Astrocyte (in vitro differentiated cells and primary cell): ENCODE data around the gene NRIP1. TPM values are rescaled to one million over a fixed set of nuclear protein-coding genes. Genes with fewer than 3 reads are reported as not detected.

Experiments
- DNase-seq: peaks from one replicate; pipeline ENCODE4 v3.0.0-alpha.2; 2010; ENCODE audit warnings: low read depth
- FAIRE-seq: peaks from 2 replicates; lab custom pipeline; 2011; peaks lifted over from hg19 to GRCh38; lab: Jason Lieb, UNC
- H2AFZ ChIP-seq: 2 replicates; pipeline ENCODE4 v1.6.0; 2012; ENCODE audit warnings: low read depth, low read length, inconsistent platforms
- H3K27ac ChIP-seq: 2 replicates; pipeline ENCODE4 v1.5.1; 2011; ENCODE audit warnings: low read depth, low read length, inconsistent platforms
- H3K27me3 ChIP-seq: 2 replicates; pipeline ENCODE4 v1.6.0; 2011; ENCODE audit warnings: low read length, inconsistent platforms; ENCODE audit not compliant: insufficient read depth
- H3K36me3 ChIP-seq: 2 replicates; pipeline ENCODE4 v1.5.1; 2011; ENCODE audit warnings: low read length, inconsistent platforms; ENCODE audit not compliant: insufficient read depth
- H3K4me1 ChIP-seq: 2 replicates; pipeline ENCODE4 v1.5.1; 2011; ENCODE audit warnings: low read length, inconsistent platforms; ENCODE audit not compliant: insufficient read depth
- H3K4me2 ChIP-seq: 2 replicates; pipeline ENCODE4 v1.6.0; 2012; ENCODE audit warnings: low read length, inconsistent platforms
- H3K4me3 ChIP-seq: 2 replicates; pipeline ENCODE4 v1.5.1; 2011; ENCODE audit warnings: low read depth, mild to moderate bottlenecking, low read length, inconsistent platforms; ENCODE audit not compliant: insufficient read depth
- H3K79me2 ChIP-seq: 2 replicates; pipeline ENCODE4 v1.6.0; 2012; ENCODE audit warnings: mild to moderate bottlenecking, low read length, inconsistent platforms; ENCODE audit not compliant: insufficient read depth
- H3K9ac ChIP-seq: 2 replicates; pipeline ENCODE4 v1.6.0; 2012; ENCODE audit warnings: mild to moderate bottlenecking, low read length, inconsistent platforms
- H3K9me3 ChIP-seq: 2 replicates; pipeline ENCODE4 v1.5.1; 2012; ENCODE audit warnings: low read depth, mild to moderate bottlenecking, low read length, inconsistent platforms; ENCODE audit not compliant: insufficient read depth
- H4K20me1 ChIP-seq: 2 replicates; pipeline ENCODE4 v1.6.0; 2012; ENCODE audit warnings: low read length, inconsistent platforms; ENCODE audit not compliant: insufficient read depth
- H3K27ac Mint-ChIP-seq: one replicate; pipeline ENCODE4 v1.8.0; 2021; ENCODE audit warnings: mild to moderate bottlenecking, mixed read lengths; ENCODE audit not compliant: unreplicated experiment
- H3K27me3 Mint-ChIP-seq: one replicate; pipeline ENCODE4 v1.8.0; 2021; ENCODE audit warnings: low read depth, mixed read lengths; ENCODE audit not compliant: unreplicated experiment
- H3K36me3 Mint-ChIP-seq: one replicate; pipeline ENCODE4 v1.8.0; 2021; ENCODE audit warnings: low read depth, mixed read lengths; ENCODE audit not compliant: unreplicated experiment
- H3K4me1 Mint-ChIP-seq: one replicate; pipeline ENCODE4 v1.8.0; 2021; ENCODE audit warnings: low read depth, mixed read lengths; ENCODE audit not compliant: unreplicated experiment
- H3K4me3 Mint-ChIP-seq: one replicate; pipeline ENCODE4 v1.8.0; 2021; ENCODE audit warnings: mild to moderate bottlenecking, moderate library complexity, mixed read lengths; ENCODE audit not compliant: unreplicated experiment
- H3K9me3 Mint-ChIP-seq: one replicate; pipeline ENCODE4 v1.8.0; 2021; ENCODE audit warnings: mild to moderate bottlenecking, mixed read lengths; ENCODE audit not compliant: unreplicated experiment
- CTCF ChIP-seq: IDR thresholded peaks from 2 replicates; pipeline ENCODE4 v1.5.1; 2011; ENCODE audit warnings: low read depth, mild to moderate bottlenecking, inconsistent platforms, low read length, moderate library complexity; ENCODE audit not compliant: insufficient read depth
- EZH2 ChIP-seq: IDR thresholded peaks from 2 replicates; pipeline ENCODE4 v1.6.1; 2012; ENCODE audit warnings: mild to moderate bottlenecking, low read length, inconsistent platforms; ENCODE audit not compliant: insufficient read depth
- total RNA-seq: library from RNA; stranded (reverse); gene quantifications from 2 replicates; pipeline ENCODE4 v1.2.1, GENCODE V29; 2021

NRIP1 gene
- total RNA-seq, 1 donor from 2014 or later = 55.5 TPM

GRCh38 chr21:15094706-15095105 is 29.9 kb upstream of the NRIP1 start:
- no peak overlapping the region for H3K4me2 ChIP-seq
- no peaks in the 10 kb centered on the region for H3K27me3 ChIP-seq
- no peaks in the 10 kb centered on the region for H3K9me3 ChIP-seq
- H3K27ac Mint-ChIP-seq = no peak overlapping the region
- H3K4me1 Mint-ChIP-seq = no peaks in the 10 kb centered on the region
- H3K36me3 ChIP-seq = no peaks in the 10 kb centered on the region
- no peaks in the 10 kb centered on the region for H3K79me2 ChIP-seq
- H4K20me1 ChIP-seq = no peaks in the 10 kb centered on the region
- no peak overlapping the region for H3K4me3 Mint-ChIP-seq
- no peak for DNase-seq
- no peaks in the 10 kb centered on the region for H3K27me3 Mint-ChIP-seq
- H3K36me3 Mint-ChIP-seq = no peaks in the 10 kb centered on the region
- no peaks in the 10 kb centered on the region for H3K9me3 Mint-ChIP-seq
- H3K4me3 ChIP-seq = no peak overlapping the region
- no peak for FAIRE-seq
- no peak overlapping the region for H2AFZ ChIP-seq
- H3K9ac ChIP-seq = no peak overlapping the region
- TF ChIP-seq CTCF (no peak), EZH2 (no peak)
- no peaks in the 10 kb centered on the region for H3K4me1 ChIP-seq
- H3K27ac ChIP-seq = no peak overlapping the region

- H4K20me1 ChIP-seq = no peaks in the 10 kb centered on the region
- no peaks in the 10 kb centered on the region for H3K4me1 ChIP-seq
- no peaks in the 10 kb centered on the region for H3K36me3 Mint-ChIP-seq
- no peak for DNase-seq
- H3K9me3 ChIP-seq = no peaks in the 10 kb centered on the region
- H3K36me3 ChIP-seq = no peaks in the 10 kb centered on the region
- H3K4me1 Mint-ChIP-seq = no peaks in the 10 kb centered on the region
- H3K4me3 Mint-ChIP-seq = no peak overlapping the region
- no peaks in the 10 kb centered on the region for H3K27me3 Mint-ChIP-seq
- H3K79me2 ChIP-seq = no peaks in the 10 kb centered on the region
- no peak for FAIRE-seq
- H3K27ac Mint-ChIP-seq = no peak overlapping the region
- H3K27me3 ChIP-seq = no peaks in the 10 kb centered on the region
- no peak for TF ChIP-seq CTCF
- no peak for TF ChIP-seq EZH2
- no peaks in the 10 kb centered on the region for H3K9me3 Mint-ChIP-seq
- no peak overlapping the region for H3K4me2 ChIP-seq
- H3K9ac ChIP-seq = no peak overlapping the region
- H2AFZ ChIP-seq = no peak overlapping the region
- H3K27ac ChIP-seq = no peak overlapping the region
- H3K4me3 ChIP-seq = no peak overlapping the region
Measured at GRCh38 chr21:15093216-15093615, 28.4 kb upstream of the NRIP1 start.

- no peak overlapping the region for H3K27ac Mint-ChIP-seq
- no peaks in the 10 kb centered on the region for H3K9me3 ChIP-seq
- no peaks in the 10 kb centered on the region for H4K20me1 ChIP-seq
- DNase-seq (no peak), FAIRE-seq (no peak)
- no peak overlapping the region for H3K4me3 ChIP-seq
- no peaks in the 10 kb centered on the region for H3K27me3 Mint-ChIP-seq
- H3K36me3 Mint-ChIP-seq = no peaks in the 10 kb centered on the region
- H3K4me1 ChIP-seq = no peaks in the 10 kb centered on the region
- H3K27me3 ChIP-seq = no peaks in the 10 kb centered on the region
- TF ChIP-seq CTCF (no peak), EZH2 (no peak)
- H3K4me3 Mint-ChIP-seq = no peak overlapping the region
- no peak overlapping the region for H3K4me2 ChIP-seq
- no peak overlapping the region for H3K27ac ChIP-seq
- no peaks in the 10 kb centered on the region for H3K36me3 ChIP-seq
- no peaks in the 10 kb centered on the region for H3K79me2 ChIP-seq
- no peak overlapping the region for H3K9ac ChIP-seq
- H3K4me1 Mint-ChIP-seq = no peaks in the 10 kb centered on the region
- no peaks in the 10 kb centered on the region for H3K9me3 Mint-ChIP-seq
- H2AFZ ChIP-seq = no peak overlapping the region
Measured at GRCh38 chr21:15092745-15093144, 27.9 kb upstream of the NRIP1 start.
